Suprapubic skin (tissue), 4 donors: ENCODE measurements around the gene SPATA6L. TPM values are rescaled to one million over a fixed set of nuclear protein-coding genes. Genes with fewer than 3 reads are reported as not detected.

ENCODE experiments used
- DNase-seq, 2 donors: peaks; one replicate each; pipeline ENCODE4 v3.0.0-alpha.2; 2019; ENCODE audit warnings: low spot score in 2 of 2
- H3K27ac ChIP-seq: fragments of 200-600 bp; sonication (generic); one replicate; pipeline ENCODE4 v1.5.1; 2019
- H3K27me3 ChIP-seq: fragments of 200-600 bp; sonication (generic); one replicate; pipeline ENCODE4 v1.5.1; 2019
- H3K36me3 ChIP-seq: fragments of 200-600 bp; sonication (generic); one replicate; pipeline ENCODE4 v1.5.1; 2019
- H3K4me1 ChIP-seq: fragments of 200-600 bp; sonication (generic); one replicate; pipeline ENCODE4 v1.5.1; 2019
- H3K4me3 ChIP-seq: fragments of 200-600 bp; sonication (generic); one replicate; pipeline ENCODE4 v1.5.1; 2019; ENCODE audit warnings: mild to moderate bottlenecking
- H3K9me3 ChIP-seq: fragments of 200-600 bp; sonication (generic); one replicate; pipeline ENCODE4 v1.5.1; 2019
- EP300 ChIP-seq: sonication (generic); formaldehyde crosslinking; IDR thresholded peaks from one replicate; pipeline ENCODE4 v1.6.1; 2017; ENCODE audit warnings: antibody characterized with exemption
- POLR2A ChIP-seq, 2 donors: fragments of 450-650 bp; IDR thresholded peaks; one replicate each; pipeline ENCODE4 v1.6.1; 2017; ENCODE audit warnings: antibody characterized with exemption in 2 of 2, mild to moderate bottlenecking in 2 of 2, moderate library complexity in 2 of 2
- POLR2AphosphoS5 ChIP-seq, 3 donors: sonication (generic); formaldehyde crosslinking; IDR thresholded peaks; one replicate each; pipeline ENCODE4 v1.6.1; 2017; ENCODE audit warnings: antibody characterized with exemption in 3 of 3
- whole genome bisulfite sequencing: methylation state at CpG from one replicate; pipeline ENCODE4 v1.1.5; 2018; 5-methylcytosine and 5-hydroxymethylcytosine counted together
- total RNA-seq, 4 donors: library from RNA; depleted of rRNA; stranded (reverse); fragments of >200 nt; gene quantifications; one replicate each; pipeline ENCODE4 v1.1.0, GENCODE V29; 2016
- TF ChIP-seq, protein P1 (sequence below), 2 donors: fragments of 200-600 bp in 1 of 2; fragments of 450-650 bp in 1 of 2; sonication (generic) in 1 of 2; IDR thresholded peaks; one replicate each; pipeline ENCODE4 v1.5.1; 2016 to 2019; ENCODE audit warnings: antibody characterized with exemption in 2 of 2, mild to moderate bottlenecking in 1 of 2, moderate library complexity in 1 of 2

Gene SPATA6L
- total RNA-seq, 4 donors from 2014 or later = 1.2 to 23.8 (median 3.4) TPM

DNA sequence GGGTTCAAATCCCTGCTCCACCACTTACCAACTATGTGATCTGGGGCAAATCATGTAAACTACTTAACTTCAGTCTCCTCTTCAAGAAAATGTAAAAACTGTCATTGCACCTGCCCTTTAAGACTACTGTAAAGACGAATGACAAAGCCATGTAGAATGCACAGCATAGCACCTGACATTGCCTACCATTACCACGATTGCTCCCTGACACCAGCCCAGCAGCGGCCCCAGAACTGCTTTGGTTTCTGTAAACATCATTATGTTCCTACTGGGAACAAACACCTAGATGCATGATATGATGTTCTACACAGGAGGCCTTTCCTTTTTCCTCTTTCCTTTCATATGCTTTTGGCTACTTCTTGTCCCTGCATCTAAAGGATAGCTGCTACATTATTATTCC is 27.3 kb downstream of the SPATA6L start:
- Histone ChIP-seq H3K27ac (no peak overlapping the region), H3K4me1 (no peaks in the 10 kb centered on the region), H3K4me3 (no peak overlapping the region), H3K36me3 (no peaks in the 10 kb centered on the region), H3K9me3 (no peaks in the 10 kb centered on the region), H3K27me3 (no peaks in the 10 kb centered on the region)
- TF ChIP-seq POLR2AphosphoS5 (IDR thresholded peaks at IDR 0.05) (no peak), POLR2A (IDR thresholded peaks at IDR 0.05) (no peak), EP300 (no peak)
- TF ChIP-seq, protein P1, sequence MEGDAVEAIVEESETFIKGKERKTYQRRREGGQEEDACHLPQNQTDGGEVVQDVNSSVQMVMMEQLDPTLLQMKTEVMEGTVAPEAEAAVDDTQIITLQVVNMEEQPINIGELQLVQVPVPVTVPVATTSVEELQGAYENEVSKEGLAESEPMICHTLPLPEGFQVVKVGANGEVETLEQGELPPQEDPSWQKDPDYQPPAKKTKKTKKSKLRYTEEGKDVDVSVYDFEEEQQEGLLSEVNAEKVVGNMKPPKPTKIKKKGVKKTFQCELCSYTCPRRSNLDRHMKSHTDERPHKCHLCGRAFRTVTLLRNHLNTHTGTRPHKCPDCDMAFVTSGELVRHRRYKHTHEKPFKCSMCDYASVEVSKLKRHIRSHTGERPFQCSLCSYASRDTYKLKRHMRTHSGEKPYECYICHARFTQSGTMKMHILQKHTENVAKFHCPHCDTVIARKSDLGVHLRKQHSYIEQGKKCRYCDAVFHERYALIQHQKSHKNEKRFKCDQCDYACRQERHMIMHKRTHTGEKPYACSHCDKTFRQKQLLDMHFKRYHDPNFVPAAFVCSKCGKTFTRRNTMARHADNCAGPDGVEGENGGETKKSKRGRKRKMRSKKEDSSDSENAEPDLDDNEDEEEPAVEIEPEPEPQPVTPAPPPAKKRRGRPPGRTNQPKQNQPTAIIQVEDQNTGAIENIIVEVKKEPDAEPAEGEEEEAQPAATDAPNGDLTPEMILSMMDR (IDR thresholded peaks at IDR 0.05) = no peak
- DNase-seq = no peak
- WGBS = 82% methylated on average over 3 of the region's 3 CpGs

DNA sequence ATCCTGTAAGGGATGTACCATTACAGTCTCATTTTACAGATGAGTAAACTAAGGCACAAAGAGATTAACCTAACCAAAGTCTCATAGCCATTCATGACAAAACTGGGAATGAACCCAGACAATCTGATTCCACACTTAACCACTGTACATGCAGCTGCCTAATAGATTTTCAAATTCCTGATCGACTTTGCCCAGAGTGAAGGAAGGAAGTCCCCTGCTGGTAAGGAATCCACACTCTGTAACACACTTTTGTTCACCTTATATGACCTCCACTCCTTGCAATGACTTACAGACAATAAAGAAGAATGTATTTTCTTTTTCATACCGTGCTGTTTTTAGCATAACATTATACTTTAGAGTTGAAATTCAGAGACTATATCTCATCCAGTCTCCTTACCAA is 35.4 kb downstream of the SPATA6L start:
- Histone ChIP-seq H3K9me3 (no peaks in the 10 kb centered on the region), H3K27me3 (no peaks in the 10 kb centered on the region), H3K4me1 (no peaks in the 10 kb centered on the region), H3K27ac (no peak overlapping the region), H3K36me3 (no peaks in the 10 kb centered on the region), H3K4me3 (no peak overlapping the region)
- no peak for TF ChIP-seq EP300
- WGBS = 52% methylated on average over 2 of the region's 2 CpGs
- no peak for DNase-seq

DNA sequence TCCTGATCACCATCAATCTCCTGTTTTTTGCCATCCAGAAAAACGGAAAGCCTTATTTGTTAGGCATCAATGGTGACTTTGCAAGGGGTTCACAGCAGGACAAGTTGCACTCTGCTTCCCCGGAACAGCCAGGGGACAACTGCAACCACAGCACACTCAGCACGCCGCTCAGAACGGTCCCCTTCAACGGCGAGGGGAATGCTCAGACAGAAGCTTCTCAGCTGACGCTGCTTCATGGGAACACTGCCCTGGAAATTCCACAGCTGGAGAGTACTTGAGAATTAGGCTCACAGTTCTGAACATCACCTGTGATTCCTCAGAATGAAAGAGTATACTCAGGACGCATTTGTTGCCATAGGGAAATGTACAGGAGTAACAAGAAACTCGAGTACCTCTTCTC is 44.3 kb downstream of the SPATA6L start:
- no peaks in the 10 kb centered on the region for H3K4me1 ChIP-seq
- WGBS = 88% methylated on average over 10 of the region's 10 CpGs
- H3K27me3 ChIP-seq = no peaks in the 10 kb centered on the region
- TF ChIP-seq EP300 (no peak), POLR2AphosphoS5 (IDR thresholded peaks at IDR 0.05) (no peak), POLR2A (IDR thresholded peaks at IDR 0.05) (no peak)
- TF ChIP-seq, protein P1 (IDR thresholded peaks at IDR 0.05) = no peak
- no peak for DNase-seq
- no peak overlapping the region for H3K4me3 ChIP-seq
- no peaks in the 10 kb centered on the region for H3K36me3 ChIP-seq
- H3K9me3 ChIP-seq = no peaks in the 10 kb centered on the region
- no peak overlapping the region for H3K27ac ChIP-seq

DNA sequence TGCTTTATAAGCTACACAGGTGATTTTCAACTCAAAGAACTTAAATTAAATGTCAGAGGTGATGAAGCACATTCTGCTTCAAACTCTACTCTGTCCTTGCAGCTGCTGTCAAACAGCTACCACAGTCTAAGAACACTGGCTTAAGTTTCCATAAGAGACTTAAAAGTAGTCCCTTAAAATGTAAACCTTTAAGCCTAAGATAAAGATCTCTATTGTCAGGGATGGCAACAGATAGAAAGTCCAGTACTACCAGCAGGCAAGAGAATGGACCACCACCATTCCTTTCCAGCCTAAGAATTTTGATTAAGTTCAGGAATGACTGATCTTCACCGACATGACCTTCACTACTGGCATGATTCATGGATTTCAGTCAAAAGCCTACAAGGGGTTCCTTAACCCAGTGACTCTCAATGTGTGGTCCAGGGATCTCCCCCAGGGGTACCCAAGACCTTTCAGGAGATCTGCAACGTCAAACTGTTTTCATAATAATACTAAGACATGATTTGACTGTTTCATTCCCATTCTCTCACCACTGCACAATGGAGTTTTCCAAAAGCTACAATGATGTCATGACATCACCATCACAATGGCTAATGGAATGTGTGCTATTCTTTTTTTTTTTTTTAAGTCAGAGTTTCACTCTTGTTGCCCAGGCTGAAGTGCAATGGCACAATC is 45.3 kb downstream of the SPATA6L start:
- Histone ChIP-seq H3K27ac (no peak overlapping the region), H3K36me3 (no peaks in the 10 kb centered on the region), H3K27me3 (no peaks in the 10 kb centered on the region), H3K9me3 (no peaks in the 10 kb centered on the region), H3K4me3 (no peak overlapping the region), H3K4me1 (no peaks in the 10 kb centered on the region)
- TF ChIP-seq, protein P1 (IDR thresholded peaks at IDR 0.05) = no peak
- no peak for TF ChIP-seq POLR2AphosphoS5 (IDR thresholded peaks at IDR 0.05)
- no peak for TF ChIP-seq EP300
- no peak for TF ChIP-seq POLR2A (IDR thresholded peaks at IDR 0.05)
- DNase-seq = no peak
- WGBS = 73% methylated on average over 2 of the region's 2 CpGs

DNA sequence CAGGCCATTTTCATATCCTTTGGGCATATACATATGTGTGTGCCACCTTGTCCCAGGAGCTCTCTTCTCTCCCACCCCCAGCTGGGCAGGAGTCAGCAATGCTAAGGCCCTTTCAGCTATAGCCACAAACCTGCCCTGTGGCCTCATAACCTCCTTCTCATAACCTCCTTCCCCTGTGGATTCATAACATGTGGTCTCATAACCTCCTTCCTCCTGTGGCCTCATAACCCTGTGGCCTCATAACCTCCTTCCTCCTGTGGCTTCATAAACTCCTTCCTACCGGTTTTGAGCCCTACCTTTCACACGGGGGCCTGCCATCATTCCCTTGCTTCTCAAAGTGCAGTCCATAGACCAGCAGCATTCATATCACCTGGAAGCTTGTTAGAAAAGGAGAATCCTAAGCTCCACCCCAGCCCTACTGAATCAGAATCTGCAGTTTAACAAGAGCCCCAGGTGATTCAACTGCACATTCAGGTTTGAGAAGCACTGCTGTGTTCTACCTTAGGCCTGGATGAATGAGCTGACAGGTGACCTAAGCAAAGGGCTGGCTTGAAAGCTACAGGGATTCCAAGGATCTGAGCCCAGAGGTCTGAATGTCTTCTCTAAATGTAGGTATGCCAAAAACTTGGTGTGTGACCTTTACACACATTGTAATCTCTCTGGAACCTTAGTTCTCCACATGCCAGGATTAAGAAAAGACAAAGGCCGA is 46.1 kb downstream of the SPATA6L start:
- Histone ChIP-seq H3K27ac (no peak overlapping the region), H3K36me3 (no peaks in the 10 kb centered on the region), H3K27me3 (no peaks in the 10 kb centered on the region), H3K4me1 (no peaks in the 10 kb centered on the region), H3K4me3 (no peak overlapping the region), H3K9me3 (no peaks in the 10 kb centered on the region)
- 84% methylated on average over 3 of the region's 3 CpGs for WGBS
- DNase-seq = no peak
- no peak for TF ChIP-seq POLR2AphosphoS5 (IDR thresholded peaks at IDR 0.05)
- TF ChIP-seq EP300 = no peak
- TF ChIP-seq POLR2A (IDR thresholded peaks at IDR 0.05) = no peak
- TF ChIP-seq, protein P1 (IDR thresholded peaks at IDR 0.05) = no peak
